Stimulated activated CD4-positive, alpha-beta T cell treated with anti-CD3 and anti-CD28 coated beads, Interleukin-2, amount 100 ng/mL, for 24 hours (primary cell): Measurements from ENCODE around the gene MTHFSD.

Experiments used
- DNase-seq, 2 donors: peaks; one replicate each; pipeline ENCODE4 v3.0.0-alpha.2; 2020

The MTHFSD gene

DNA sequence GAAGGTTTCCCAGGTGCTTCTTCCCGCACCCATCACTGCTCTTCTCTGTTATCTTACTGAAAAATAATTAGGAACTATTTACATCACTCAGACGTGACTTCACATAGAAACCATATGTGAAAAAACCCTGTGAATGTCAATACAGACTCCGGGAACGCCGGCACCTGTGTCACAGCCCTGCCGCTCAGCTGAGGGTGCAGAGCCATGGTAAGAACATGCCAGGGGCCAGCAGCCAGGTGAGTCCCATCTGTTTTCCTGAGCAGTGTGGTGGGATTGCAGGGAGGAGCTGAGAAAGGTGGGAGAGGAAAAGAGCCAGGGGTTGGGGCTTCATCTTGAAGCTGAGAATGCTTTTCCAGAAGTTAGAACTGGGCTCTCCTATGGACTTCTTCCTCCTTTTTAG is 31.0 kb downstream of the MTHFSD start:
- DNase-seq = no peak

DNA sequence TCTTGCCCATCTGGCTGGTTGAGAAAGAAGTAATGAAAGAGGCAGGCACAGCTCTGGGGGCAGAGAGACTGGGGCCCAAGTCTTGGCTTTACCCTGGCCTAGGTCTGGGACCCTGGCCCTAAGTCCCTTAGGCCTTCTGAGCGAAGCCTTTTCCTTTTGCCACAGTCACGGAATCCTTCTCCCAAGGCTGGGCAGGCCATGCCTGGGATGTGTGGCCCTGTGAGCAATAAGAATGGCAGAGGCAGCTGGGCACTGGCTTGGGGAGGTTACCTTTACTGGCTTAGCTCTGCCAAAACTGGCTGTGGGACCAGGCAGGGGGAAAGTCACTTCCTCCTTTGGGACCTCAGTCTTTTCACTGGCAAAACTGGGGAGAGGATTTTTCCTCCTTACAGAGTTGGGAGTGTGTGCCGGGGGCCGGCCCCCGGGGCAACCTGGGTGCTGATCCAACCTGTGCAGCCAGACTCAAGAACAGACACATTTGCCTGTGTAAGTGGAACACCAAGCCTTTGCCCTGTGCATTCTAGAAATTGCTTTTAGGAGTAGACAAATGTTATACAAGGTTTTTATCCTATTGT is 31.8 kb downstream of the MTHFSD start:
- no peak for DNase-seq

DNA sequence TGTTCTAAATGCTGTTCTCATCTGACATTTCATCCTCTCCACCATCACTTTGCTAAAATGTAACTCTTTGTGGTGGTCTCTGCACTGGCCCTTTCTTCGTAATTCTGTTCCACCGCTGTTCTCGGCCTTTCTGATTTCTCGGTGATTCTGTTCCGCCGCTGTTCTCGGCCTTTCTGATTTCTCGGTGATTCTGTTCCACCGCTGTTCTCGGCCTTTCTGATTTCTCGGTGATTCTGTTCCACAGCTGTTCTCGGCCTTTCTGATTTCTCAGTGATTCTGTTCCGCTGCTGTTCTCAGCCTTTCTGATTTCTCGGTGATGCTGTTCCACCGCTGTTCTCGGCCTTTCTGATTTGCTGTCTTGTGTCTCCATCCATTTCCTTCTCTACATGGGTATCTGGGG is 32.4 kb downstream of the MTHFSD start:
- DNase-seq = no peak

DNA sequence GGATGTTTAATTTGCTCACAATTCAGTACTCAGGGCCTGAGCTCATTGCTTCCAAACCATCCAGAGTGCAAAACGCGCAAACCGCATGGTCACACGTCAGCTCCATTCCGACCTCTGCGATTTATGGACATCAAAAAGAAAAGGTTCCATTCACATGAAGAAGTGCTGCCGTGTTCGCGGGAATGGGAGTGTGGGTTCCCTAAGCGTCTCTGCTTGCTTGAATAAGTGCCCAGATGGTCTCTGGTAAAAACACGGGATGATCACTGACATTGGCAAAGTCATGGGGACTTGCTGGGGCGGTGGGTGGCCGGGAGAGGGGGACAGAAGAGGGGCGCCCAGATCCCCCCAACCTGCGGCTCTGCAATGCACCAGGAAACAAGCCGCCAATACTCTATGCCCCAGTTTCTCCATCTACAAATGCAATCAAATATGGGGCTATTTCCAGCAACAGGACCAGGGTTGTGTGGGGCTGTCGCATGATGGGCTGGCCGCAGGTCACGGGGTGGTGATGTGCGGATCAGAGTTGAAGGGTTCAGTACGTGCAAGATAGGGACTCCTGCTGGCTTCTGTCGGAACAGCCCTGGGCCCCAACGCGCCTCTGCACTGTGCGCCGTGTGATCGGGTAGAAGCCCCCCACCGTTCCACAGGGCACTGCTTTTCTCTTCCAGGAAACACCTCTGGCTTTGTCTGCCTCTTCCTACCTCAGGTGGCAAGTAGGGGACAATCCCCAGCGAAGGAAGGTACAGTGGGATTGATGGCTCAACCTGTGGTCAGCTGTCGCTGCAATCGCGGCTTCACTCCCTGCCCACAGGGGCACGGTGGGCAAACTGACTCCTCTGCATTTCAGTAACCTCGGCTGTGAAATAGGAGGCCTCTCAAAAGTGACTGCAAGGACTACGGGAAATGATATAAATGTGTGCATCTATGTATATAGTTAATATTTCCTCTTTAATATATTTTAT is 33.5 kb downstream of the MTHFSD start:
- no peak for DNase-seq

DNA sequence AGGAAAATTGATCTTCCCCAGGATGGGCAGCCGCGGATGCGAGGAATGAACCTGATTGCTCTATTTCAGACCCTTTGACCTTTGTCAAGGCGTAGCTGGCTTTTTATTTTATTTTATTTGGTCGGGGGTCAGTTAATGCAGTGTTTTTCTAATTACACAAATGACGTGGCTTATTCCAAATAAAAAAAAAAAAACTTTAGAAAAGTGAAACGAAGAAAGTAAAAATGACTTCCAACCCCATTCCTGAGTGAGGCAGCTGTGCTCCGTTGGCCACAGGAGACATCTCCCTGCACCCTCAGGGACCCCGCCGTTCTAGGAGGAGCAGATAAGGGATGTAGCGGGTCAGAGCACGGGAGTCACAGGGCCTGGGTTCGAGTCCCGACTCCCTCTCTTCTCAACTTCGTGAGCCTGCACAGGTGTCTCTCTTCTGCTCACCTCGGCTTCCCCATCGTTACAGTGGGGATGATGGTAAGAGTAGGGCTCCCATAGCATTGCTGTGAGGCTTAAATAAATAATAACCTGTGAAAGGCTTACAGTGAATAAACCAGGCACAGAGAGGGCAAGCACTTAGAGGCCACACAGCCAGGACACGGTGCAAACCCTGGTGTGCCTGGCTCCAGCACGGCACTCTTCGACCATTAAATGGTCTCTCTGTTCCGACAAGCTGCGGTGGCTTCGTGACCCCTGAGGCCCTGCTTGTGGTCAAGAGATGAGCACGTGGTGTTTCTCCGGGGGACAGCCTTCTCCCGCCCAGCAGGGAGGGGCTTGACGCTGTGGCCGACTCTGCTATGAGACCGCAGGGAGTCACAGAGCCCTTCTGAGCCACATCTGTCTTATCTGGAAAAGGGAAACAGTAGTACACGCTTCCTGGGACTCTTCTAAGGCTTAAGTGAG is 34.5 kb downstream of the MTHFSD start:
- no peak for DNase-seq

DNA sequence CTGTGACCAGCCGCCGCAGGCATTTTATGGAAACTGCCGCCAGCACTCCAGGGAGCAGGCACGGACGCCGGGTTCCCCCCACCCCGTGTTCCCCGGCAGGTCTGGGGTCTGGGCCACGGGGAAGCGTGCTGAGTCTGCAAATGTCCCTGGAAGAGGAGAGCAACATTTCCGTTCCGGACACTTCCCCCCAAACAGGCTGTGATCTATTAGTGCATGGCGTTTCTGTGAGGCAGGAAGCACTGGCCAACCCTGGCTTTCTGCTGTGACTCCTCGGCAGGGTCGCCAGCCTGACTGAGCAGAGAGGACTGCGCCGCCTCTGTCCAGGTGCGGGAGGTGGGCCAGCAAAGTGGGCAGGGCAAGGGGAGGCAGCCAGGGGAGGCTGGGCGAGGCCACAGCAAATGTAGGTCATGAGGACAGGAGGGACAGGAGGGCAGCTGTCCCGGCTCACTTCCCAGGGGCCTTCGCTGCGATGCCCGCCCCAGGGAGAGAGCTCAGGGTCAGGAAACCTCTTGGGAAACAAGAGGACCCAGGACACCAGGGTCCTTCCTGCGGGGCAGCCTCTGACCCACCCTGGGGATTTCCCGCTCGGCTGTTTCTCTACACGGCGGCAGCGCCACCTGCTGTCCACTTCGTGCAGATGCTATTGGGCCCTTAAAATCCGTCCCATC is 35.3 kb downstream of the MTHFSD start:
- peak; percentile 68 for DNase-seq

DNA sequence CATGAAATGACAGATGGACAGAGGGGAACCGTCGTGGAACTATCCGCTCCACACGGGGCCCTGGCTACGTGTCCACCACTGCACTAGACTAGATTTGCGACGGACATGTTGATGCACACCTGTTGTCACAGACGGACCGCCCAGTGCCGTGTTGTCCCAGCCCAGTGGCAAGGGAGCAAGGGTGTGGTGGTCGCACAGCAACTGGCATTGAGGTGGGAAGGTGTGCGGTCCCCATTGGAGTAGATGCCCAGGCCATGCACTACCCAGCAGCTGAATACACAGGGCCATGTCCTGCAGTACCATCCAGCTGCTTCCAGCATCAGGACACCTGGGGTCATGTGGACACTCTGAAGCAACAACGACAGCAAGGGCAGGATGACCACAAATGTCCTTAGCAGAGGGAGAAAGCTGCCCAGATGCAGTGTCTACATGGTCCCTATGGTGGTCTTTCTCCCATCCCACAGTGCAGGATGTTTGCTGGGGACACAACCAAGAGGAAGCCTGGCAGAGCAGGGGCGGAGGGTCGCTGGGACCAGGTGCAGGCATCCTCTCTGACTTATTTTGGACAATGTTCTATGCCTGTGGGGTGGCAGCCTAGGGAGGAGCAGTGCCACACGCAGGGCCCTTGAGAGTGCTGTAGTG is 35.9 kb downstream of the MTHFSD start:
- DNase-seq = no peak

DNA sequence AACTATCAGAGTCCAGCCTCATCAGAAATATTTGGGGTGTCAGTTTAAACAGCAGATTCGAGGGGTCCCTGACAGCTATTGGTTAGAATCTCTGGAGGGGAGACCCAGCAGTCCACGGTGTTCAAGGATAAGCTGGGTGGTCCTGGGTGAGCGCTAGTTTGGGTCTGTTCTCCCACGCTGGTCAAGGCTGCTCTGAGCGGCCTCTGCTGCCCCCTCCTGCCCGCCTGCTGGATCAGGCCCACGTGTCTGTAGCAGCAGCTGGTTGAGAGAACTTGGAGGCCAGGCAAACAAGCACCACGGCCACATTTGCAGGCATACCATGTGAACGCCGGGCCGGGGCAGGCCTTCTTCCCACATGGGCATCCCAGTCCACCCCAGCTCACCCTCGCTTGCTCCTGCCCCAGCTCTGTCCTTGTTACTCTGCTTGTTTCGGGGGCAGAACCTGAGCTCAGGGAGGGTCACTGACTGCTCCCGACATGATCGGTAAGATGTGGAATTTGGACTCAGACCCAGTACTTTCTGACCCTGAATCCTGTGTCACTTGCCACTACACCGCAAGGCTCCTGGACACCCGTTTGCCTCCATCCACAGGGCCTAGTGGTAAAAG is 37.3 kb downstream of the MTHFSD start:
- peak; percentile 30 to 48 for DNase-seq

DNA sequence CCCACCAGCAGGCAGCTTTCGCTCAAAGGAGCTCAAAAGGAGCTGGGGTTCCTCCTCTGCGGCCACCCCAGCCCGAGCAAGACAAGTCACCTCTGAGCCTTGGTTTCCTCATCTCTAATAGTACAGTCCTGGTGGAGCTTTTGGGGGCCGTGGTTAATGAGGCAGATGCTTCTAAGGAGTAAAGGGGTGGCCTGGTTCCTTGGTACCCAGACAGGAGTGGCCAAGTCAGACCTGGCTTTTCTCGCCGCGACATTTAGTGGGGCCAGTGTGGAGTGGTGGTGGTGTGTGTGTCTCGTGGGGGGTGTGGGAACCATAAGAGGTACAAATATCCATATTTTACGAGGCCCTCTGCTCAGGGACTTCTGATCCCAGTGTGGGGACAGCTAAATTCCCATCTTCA is 38.0 kb downstream of the MTHFSD start:
- no peak for DNase-seq

DNA sequence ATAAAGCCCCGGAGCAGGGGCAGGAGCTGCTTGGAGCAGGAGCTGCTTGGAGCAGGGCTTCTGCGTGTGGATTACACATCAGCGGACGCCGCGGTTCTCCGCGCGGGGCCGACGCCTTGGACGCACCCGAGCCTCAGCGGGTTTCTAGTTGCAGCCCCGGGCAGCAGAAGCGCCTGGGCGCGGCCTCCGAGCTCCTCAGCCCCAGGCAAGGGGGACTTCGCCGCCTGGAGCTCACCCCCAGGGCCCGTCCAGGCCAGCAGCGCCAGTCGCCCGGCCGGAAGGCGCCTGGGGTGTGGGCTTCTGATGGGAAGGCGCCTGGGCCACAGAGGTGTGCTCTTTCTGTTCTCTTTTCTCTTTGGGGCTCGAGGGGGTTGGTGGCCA is 38.4 kb downstream of the MTHFSD start:
- no peak for DNase-seq

DNA sequence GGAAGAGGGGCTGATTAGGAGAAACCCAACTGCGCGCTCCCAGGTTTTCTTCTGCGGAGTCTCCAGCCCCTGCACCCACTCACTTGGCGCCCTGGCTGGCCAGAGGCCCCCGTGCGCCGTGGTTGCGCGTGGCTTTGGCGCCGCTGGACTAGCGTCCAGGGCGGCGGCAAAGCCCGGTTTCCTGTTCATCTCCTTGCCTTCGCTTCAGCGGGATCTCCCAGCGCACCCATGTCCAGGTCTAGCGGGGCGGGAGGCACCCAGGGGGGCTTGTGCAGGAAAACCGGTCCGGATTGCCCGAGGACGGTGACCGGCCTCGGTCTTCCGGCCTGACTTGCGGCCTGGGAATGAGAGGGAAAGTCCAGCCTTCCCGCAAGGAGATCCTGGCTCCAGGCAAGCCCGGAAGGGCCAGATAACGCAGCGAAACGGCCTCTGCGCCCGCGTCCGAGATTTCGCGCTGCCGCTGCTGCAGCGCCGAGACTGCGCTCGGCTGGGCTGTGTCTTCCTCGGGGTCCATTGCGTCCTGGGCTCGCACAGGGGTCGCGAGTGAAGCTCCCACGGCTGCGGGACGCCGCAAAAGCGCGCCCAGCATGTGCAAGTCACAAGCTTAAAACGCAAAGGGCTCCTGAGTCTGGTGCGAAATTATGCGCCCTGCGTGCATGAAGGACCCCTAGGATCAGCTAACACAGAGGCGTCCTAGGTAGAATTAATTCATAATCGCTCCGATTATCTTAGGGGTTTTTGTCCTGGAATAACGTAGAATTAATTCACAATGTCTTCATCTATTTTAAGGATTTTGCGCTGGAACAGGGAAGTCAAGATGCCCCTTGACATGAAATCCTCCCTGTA is 39.0 kb downstream of the MTHFSD start:
- no peak for DNase-seq

DNA sequence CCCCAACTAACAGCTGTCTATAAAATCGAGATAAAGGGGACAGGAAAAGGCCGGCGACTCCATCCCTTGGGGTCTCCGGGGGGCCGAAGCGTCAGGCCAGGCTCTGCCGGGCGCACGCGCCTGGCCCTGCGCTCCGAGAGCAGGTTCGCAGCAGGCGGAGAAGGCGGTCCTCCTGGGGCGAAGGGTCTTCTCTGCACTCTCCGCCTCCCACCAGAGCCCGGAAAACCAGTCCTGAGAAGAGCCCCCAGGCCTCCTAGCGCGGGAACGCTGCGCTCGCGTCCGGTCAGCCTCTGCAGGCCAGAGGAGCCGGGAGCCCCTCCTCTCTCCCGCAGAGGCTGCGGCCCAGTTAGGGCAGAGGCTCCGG is 39.6 kb downstream of the MTHFSD start:
- DNase-seq = no peak

DNA sequence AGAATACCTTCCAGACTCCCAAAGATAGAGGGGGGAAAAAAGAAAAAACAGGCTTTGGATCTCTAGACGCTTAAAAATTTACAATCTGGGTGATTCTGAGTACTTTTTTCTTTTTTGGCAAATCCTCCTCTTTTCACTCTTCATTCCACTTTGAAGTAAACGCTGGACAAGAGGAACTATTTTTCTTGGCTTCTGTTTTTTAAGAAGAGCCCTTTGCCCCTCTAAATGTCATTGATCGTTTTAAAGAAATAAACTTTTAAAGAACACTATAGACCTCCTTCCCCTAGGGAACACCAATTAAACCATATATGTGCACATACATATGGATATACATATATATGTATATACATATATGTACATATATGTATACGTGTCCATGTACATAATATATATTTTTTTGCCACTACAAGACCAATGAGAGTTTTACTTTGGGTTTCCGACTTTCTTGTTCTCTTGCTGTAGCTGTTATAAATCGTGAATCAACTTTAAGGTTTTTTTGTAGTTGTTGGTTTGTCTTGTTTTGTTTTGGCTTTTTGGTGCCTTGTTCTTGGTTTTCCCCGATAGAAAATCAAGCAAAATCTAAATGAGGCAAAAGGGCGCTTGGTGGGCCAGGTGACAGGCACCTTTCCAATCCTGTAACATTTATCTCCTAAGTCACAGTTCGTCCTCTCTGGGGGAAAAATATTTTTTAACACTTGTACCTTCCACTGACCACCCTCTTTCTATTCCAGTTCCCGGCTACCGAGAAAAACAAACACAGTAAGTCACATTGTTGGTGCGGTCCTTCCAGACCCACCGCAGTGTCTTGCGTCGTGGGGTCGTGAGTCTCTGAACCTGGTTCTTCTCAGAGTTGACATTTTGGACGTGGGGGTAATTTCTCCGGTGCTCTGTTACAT is 40.3 kb downstream of the MTHFSD start:
- DNase-seq = no peak

DNA sequence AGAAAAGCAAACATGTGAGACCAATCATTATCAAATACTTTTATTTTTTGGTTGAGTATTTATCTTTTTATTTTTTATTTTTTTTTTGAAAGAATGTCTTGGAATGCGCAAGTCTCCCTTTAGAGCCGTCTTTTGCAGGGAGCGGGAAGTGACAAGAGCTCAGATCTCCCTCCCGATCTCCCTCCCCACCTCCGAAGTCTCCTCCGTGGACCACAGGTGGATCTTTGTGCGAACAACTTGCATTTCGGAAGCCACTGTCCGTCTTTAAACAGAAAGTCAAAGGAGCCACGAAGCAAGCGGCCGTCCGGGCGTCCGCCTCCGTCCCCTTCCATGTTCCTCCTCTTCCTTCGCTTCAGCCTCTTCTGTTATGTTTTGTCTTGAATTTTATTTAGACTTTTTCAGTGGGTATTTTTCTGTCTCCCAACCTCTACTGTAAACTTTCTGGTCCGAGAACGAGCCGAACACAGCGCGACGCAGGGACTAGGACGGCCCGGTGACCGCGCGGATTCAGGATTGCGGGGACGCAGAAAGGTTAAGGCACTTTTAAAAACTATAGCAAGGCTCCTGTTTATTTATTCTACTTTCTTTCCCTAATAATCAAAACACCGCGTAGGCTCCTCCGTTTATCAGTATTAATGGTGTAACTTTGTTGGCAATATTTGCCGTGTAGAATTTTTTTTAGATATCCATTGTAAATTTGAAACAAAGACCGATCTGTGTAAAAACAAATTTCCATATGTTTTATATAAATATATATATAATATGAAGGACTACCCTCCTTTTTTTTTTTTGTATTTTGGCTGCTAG is 41.4 kb downstream of the MTHFSD start:
- no peak for DNase-seq

DNA sequence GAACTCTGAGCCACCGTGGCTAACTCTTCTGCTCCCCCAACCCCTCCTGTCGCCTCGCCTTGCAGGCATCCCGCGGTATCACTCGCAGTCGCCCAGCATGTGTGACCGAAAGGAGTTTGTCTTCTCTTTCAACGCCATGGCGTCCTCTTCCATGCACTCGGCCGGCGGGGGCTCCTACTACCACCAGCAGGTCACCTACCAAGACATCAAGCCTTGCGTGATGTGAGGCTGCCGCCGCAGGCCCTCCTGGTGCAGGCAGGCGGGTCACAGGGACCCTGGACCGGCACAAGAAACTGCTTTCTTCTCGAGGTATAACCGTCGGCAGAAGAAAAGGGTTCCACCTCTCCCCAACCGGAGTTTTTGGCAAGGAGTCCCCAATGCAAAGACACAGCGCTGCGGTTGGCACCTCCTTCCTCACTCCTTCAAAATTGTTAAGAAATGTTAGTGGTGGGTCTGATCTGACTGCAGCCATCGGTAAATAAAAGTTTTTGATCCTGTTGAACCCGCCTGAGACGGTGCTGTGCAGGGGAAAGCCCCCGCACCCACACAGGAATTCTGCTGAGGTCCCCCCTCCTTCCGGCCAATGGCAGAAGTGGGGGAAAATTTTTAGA is 42.1 kb downstream of the MTHFSD start:
- DNase-seq = no peak

DNA sequence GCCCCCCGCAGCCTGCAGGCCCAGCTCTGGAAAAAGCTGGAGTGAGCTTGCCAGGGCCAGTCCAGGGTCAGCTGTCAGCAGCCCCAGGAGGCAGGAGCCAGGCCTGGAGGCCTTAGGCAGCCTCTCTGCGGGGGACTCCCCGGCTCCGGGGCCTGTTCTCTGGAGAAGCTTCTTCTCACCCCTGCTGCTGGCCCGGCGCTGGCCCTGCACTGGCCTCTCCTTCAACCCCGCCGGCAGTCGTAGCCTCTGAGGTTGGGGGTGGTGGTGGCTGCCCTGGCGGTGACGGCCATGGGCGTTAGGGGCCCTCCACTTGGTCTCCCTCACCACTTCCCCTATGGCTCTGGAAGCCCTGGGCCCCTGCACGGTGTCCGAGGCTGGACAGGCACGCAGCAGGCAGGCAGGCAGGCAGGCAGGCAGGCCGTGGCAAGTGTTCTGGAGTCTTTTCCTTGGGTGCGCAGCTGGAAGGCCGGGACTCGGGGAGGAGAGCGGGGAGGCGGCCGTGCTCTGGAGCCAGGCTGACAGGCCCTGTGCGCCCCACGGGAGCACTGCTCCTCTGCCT is 42.7 kb downstream of the MTHFSD start:
- DNase-seq = no peak

DNA sequence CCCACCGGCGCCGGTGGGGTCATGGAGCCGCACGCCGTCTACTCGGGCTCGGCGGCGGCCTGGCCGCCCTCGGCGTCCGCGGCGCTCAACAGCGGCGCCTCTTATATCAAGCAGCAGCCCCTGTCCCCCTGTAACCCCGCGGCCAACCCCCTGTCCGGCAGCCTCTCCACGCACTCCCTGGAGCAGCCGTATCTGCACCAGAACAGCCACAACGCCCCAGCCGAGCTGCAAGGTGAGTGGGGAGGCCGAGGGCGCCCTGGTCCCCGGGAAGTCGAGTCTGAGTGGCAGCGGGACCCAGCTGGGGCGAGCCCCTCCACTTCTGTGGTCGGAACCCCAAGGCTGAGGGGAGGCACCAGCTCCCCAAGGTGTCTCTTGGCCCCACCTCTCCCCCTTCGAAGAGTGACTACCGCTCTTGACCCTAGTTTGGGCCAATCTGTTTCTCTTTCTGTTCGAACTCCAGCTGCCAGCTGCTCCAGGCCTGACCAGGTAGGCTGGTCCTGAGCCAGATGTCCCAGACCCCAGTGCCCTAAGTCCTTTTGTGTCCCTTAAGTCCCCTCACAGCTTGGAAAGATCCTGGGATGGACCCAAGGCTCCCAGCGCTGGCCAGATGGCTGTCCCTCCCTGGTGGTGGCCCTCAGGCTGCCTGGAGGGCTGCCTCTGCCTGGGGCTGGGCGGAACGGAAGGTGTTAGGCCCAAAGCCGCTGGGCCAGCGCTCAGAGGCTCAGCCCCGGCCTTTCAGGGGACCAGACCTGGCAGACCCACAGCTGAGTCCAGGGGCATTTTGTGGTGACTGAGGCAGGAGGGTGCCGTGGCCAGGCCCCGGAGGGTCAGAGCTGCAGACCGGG is 43.5 kb downstream of the MTHFSD start:
- no peak for DNase-seq
